Activated CD4-positive, alpha-beta T cell treated with anti-CD3 and anti-CD28 coated beads, Interleukin-2, Interleukin-6, amounts not matched to agents 100 ng/mL and 50 ng/mL, durations not matched to agents 16 hours and 8 hours (primary cell): ENCODE measurements around the gene TAF6.
A peak's percentile ranks its signal among the peaks of the same experiment; 100 is the strongest.

Experiments
- DNase-seq: peaks from one replicate; pipeline ENCODE4 v3.0.0-alpha.2; 2020

Gene TAF6

DNA sequence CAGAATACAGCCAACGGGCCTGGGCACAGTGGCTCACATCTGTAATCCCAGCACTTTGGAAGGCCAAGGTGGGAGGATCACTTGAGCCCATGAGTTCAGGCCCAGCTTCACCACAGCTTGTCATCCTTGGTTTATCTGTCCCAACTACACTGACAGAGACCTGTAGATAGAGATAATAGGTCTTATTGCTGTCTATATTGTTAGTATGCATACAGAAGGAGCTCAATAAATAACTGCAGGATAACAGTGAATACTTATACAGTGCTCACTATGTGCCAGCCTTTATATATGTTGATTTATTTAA is 1.5 kb upstream of the TAF6 start:
- no peak for DNase-seq

DNA sequence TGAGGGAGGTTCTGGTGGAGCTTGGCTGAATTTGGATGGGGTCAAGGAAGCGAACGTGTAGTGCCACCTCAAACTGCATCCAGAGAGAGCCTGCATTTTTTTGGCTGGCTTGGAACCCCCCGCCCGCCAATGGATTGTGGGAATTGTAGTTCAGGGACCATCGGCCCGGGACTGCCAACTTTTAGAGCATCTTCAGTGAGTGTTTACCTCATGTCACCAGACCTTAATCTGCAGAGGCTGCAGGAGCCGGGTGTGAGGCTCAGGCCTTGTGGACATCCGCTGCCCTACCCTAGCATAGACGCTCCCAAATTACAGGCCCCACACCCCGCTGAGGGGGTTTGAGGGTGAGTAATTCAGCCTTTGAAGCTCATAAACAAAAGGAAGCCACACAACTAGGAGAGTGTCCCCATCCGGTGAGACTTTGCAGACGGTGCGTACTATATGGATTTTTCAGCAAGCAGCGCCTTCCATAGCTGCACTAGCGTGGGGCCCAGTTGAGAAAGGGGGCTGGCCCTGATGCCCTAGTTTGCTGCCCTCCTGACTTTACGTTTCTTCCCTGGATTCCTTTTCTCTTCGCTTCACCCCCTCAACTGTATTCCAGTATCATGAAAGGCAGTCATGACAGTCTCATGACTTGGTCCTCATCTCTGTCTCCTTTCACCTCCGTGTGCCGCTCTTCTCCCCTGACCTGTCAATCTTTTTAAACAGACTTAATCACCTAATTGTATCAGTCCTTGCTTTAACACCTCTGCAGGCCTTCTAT is 993 bp upstream of the TAF6 start:
- DNase-seq = peak; percentile 78

DNA sequence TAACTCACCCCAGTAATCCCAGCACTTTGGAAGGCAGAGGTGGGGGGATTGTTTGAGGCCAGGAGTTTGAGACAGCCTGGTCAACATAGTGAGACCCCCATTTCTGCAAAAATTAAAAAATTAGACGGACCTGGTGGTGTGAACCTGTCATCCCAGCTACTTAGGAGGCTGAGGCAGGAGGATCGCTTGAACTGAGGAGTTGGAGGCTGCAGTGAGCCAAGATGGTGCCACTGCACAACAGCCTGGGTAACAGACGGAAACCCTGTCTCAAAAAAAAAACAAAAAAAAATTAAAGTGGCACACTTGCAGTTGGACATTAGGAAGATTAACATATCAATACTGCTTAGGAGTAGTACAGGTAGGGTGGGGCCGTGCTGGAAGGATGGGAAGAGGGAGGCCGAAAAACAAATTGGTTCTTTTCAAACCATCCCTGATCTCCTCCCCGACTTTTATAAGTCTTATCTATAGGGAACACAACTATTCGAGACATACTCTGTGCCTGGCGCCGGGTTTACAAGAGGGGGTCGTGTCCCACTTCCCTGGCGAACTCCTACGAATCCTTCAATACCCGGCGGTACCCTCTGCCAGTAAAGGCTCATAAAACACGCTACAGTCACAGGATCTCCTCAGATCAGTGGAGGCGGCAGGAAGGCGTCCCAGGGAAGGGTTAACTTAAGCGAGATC is 628 bp downstream of the TAF6 start:
- no peak for DNase-seq

DNA sequence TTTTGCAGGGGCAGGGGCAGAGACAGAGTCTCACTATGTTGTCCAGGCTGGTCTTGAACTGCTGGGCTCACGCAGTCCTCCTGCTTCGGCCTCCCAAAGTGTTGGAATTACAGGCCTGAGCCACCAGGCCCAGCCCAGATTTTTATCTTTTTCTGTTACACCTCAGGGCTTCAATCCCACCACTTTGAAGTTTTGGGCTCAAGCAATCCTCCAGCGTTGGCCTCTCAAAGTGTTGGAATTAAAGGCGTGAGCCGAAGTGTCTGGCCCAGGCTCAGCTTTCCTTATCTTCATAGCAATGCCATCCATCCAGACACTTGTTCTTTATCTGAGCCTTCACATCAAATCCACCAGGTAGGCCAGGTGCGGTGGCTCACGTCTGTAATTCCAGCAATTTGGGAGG is 4.1 kb downstream of the TAF6 start:
- no peak for DNase-seq

DNA sequence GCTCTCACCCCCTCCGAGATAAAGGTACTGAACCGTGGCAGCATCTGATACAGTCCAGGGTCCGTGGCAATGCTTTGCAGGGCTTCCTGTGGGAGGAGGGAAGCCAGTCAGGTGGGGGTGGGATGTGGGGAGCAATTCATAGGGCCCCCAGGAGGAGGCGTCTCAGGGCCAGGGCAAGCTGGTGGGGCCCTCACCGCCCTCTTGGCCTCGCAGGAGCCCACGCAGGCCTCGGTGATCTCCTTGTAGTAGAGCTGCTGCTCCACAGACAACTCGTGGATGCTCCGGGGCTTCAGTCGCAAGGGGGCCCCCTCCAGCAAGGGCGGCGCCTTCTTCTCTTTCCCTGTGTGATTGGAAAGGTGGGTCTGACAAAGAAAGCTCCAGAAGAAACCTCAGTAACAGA is 7.2 kb downstream of the TAF6 start:
- DNase-seq = no peak

DNA sequence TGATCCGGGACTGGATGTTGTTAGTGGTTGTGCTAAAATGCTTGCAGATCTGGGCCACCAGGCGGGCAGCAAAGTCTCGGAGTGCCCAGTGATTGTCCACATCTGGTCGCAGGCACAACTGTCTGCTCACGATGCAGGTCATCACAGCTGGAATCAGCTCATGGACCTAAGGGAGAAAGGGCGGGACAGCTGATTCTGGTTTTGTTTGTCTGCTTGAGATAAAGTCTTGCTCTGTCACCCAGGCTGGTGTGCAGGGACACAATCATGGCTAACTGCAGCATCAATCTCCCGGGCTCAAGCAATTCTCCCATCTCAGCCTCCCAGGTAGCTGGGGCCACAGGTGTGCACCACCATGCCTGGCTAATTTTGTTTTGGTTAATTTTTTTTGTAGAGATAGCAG is 8.0 kb downstream of the TAF6 start:
- no peak for DNase-seq

DNA sequence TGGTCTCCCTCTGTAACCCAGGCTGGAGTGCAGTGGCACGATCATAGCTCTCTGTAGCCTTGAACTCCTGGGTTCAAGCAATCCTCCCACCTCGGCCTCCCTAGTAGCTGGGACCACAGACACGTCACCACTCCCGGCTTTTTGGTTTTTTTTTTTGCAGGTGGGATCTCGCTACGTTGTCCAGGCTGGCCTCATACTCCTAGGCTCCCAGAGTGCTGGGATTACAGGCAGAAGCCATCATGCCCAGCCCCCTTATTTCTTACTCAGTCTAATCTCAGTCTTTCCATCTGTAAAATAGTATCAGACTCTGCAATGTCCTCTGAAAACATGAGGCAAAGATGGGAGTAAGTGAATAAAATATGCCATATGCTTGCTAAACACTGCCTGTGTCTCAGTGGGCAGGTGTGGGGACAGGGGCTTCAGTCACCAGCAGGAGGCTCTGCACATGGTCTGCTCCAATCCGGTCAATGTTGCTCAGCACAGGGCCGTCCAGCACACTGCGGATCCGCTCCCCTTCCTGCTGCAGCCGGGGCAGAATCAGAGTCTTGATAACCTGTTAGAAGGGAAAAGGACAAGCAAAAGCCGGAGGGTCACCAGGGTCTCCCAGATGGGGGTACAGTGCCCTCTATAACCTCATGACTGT is 9.5 kb downstream of the TAF6 start:
- no peak for DNase-seq

DNA sequence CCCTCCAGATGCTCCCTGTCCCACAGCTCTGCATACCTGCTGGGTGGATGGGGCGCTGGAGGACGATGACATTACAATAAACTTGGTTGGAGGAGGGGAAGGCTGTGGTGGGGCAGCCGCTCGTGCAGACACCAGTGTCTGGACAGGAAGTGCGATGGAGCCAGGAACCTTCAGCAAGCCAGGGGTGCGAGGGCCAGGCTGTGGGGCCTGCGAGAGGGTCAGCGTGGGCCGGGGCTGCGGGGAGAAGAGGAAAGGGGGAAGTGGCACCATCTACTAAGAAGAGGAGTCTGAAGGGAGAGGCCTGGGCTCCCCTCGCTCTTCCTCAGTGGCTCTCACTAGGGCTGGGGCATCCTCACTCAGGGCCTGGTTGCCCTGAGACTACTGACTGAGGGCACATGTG is 11.3 kb downstream of the TAF6 start:
- DNase-seq = no peak

DNA sequence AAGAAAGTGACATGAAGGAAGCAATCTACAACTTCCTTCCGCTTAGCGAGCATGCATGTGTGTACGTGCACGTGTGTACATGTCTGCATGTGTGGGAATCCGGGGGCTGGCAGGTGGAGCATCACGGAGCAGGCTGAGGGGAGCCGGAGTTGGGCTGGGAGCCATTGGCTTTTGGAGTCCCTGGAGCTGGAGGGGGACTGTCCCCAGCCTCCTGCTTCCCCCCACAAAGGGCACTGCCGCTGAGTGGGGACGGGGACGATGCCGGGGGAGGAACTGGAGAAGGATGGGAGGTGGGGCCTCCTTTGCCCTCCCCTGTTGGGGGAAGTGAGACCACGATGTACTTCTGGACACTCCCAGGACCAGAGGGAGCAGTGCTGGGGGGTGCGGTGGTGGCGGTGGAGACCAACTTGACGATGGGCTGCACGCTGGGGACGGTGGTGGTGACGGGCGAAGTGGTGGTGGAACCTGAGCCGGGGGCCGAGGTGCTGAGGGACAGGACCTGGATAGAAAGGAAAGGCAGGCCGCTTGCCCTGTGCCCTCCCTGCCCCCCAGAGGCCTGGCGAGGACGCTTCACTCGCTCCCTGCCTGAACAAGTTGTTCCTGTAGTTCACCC is 11.9 kb downstream of the TAF6 start:
- DNase-seq = no peak

DNA sequence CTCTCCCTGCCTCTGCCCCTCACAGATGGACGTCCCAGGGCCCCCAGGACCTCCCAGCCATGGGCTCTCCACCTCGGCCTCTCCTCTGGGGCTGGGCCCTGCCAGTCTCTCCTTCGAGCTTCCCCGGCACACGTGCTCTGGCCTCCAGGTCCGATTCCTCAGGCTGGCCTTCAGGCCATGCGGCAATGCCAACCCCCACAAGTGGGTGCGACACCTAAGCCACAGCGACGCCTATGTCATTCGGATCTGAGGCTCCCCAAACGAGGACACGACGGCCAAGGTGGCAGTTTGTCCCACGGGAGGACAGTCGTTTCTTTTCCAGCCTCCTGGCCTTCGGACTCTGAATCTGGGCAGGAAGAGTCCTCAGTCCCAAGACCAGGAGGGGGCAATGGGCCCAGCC is 12.5 kb downstream of the TAF6 start:
- no peak for DNase-seq

DNA sequence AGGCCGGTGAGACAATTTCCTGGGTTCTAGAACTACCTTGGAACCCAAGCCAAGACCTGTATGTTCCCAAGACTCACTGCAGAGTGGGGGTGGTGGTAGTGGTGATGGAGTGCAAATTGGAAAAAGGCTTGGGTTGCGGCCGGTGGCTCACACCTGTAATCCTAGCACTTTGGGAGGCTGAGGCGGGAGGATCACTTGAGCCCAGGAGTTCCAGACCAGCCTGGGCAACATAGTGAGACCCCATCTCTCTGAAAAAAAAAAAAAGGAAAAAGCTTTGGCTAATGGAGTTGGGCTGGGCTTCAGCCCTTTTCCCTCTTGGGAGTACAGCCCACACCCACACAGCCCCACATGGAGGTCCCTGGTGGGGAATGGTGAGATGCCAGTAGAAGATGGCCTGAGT is 13.6 kb downstream of the TAF6 start:
- DNase-seq = no peak

DNA sequence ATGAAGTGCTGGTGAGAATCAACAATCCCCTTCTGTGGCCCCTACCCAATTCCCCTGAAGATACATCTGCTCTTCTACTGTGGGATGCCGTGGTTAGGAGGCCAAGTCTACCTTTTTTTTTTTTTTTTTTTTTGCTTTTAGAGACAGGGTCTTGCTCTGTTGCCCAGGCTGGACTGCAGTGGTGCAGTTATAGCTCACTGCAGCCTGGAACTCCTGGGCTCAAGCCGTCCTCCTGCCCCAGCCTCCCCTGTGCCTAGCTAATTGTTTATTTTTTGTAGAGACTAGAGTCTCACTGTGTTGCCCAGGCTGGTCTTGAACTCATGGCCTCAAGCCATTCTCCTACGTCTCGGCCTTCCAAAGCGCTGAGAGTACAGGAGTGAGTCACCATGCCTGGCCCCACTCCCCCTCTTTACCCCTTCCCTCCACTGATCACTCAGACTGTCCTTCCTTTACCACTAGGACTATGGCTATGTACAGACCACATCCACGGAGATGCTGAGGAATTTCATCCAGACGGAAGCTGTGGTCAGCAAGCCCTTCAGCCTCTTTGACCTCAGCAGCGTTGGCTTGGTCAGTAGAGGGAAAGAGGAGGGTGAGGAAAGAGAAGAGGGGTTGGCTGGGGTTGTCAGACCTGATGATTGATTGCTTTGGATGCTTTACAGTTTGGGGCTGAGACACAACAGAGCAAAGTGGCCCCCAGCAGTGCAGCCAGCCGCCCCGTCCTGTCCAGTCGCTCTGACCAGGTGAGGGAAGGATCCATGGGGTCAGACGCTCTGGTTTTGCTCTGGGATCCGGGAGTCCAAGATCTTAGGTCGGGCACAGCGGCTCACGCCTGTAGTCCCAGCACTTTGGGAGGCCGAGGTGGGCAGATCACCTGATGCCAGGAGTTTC is 16.0 kb downstream of the TAF6 start:
- no peak for DNase-seq

DNA sequence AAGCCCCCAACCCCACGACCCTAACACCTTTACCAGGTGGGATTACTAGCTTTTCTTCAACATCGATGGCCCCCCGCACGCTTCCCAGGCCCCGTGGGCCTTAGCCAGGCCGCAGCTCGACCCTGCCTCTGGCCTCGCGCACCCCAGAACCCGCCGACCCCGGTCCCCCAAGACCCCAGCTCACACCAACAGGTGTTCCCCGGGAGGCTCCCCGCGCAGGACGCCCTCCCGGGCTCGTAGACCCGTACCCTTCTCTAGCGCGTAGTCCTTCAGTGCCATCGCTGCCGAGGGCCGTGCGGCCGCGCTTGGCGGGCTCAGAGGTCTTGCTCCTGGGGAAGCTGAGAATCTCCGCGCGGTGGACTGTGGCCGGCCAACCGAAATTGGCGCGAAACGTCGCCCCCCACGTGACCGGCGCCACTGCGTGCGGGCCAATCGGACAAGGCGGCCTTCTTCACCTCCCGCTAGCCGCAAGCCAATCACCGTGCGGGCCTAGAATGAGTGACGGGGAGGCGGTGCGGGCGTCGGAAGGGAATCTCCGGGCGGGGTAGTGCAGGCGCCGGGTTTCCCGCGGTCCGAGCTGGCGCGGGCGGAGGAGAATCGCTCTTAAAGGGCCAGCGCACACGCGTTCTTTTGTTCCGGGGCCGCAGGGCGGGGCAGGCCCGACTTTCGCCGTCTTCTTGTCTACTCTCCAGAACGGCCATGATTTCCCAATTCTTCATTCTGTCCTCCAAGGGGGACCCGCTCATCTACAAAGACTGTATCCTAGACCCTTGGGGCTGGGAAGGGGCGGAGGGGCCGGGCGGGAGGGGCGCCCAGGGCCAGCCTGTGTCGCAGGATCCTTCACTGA is 17.9 kb downstream of the TAF6 start, which contains the start of the genes AP4M1 and MCM7:
Gene AP4M1, plus strand, starts transcription at position 628 of the 847 bp plus-strand sequence. Its CDS starts 72 bp downstream, at position 700.
Gene MCM7, minus strand, starts transcription at position 382 of the 847 bp plus-strand sequence. Its CDS starts 103 bp downstream, at position 279.
- DNase-seq = peak; percentile 99

DNA sequence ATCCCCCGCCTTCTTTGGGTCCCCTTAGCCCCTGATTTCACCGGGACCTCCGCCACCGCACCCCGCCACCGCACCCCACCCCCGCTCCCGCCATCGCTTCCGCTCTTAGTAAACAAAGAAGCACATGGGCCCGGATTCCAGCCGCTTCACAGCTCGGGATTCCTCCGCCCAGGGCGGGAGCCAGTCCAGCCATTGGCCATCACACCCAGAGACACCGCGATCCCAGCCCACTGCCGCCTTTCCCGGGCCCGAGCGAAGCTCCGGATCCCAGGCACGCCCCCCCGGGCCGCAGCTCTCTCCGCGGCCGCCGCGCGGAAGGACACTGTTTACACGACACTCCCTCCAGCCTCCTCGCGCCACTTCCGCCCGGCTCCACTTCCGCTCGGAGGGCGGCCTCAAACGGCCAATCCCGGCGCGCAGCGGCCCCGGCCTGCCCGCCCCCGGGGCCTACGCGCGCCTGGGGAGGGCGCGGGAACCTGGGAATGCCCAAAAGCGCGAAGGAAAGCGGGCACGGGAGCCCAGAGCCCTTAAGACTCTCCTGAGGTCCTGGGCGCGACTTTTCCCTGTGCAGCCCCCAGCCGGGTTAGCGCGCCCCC is 18.6 kb downstream of the TAF6 start:
- peak; percentile 92 for DNase-seq

DNA sequence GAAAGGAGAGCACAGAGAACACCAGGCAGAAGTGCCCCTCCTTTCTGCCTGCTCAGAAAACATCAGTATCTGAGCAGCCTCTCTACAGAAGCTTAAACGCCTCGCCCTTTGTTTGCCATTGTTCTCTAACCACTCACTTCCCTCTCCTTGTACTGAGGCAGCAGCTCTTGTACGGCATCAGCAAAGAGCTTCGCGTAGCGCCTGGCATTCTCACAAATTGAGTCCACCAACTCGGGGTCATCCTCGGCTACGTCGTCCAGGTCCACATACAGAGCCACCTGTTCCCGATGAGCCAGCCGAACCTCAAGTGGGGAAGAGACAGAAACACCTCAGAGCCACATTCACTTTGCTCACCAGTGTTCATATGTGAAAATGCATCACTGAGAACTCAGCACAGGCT is 19.7 kb downstream of the TAF6 start:
- no peak for DNase-seq

DNA sequence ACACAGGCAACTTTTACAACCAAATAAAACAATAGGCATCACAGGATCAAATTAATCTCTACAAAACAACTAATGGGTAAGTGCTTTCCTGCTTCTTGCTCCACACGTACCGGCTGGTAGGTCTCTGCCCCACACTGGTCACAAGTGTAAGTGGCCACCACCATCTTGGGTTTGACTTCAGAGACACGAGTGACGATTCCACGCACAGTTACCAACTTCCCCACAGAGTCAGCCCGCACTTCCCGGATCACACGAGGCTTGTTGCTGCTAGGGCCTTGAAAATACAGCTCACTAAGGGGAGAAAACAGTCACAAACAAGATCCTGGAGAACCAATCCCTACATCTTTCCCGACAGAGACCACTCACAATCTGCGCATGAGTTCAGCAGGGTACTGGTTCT is 20.2 kb downstream of the TAF6 start:
- no peak for DNase-seq

DNA sequence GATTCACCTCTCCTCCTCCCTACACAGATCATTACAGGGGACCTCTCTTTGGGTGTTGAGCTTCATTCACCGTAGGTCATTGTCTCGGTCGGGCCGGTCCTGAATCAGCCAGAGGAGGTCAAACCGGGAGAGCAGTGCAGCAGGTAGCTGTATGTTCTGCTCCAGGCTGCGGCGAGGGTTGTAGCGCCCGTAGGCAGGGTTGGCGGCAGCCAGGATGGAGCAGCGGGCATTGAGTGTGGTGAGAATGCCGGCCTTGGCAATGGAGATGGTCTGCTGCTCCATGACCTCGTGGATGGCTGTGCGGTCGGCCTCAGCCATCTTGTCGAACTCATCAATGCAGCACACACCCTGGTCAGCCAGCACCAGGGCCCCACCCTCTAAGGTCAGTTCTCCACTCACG is 23.5 kb downstream of the TAF6 start:
- no peak for DNase-seq

DNA sequence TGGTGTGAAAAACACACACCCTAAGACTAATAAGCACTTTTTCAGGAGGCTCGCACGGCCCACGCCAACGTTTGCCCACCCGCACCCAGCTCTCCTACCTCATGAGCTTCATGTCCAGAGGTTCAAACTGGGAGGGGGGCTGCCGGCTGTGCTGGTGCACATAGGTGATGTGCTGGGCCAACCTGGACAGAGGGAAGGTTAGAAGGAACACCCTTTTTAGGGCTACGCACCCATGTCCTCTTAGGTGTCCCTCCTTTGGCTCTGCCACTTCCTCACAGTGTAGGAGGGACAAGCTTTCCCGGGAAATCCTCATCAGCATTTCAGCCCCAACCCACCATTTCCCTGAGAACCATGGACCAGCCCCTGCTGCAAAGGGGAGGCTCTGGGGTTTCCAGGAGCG is 23.9 kb downstream of the TAF6 start:
- DNase-seq = no peak

DNA sequence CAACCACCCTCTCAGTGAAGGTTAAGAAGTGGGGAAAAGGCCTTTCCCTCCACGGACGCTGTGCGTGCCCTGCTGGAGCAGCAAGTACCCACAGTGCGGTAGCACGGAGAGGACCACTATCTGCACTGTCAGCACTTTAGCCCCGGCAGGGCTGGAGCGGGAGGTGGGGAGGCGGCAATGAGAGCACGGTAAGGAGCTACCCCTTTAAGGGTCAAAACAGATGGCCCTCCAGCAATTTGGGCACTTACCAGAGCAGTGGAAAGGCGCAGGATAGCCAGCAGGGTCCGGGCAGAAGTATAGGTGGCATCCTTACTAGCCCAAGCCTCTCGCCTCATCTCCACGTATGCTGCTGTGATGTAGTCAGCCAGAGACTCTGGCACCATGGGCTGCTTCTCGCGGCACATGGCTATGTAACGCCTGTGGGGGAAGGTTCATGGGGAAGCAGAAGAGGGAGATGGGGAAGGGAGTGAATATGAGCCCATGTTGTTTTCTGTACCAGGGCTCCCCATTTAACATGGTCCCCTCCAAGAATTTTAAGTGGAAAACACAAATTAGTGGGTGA is 25.2 kb downstream of the TAF6 start:
- no peak for DNase-seq

DNA sequence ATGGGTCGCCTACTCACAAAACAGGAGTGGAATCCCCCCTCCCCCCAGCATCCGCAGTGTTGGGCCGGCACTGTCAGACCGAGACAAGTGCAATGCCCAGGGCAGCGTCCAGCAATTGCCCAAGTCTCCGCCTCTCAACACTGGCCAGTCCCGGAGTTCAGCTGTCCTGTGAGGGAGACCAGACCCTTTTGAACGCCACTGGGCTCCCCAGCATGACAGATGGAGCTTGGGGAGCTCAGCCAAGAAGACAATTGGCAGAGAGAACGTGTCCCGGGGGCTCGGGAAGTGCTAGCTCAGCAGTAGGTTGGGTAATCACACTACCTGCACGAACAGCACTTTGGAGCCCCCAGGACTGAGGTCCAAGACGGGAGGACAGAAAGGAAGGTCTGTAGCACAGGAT is 25.7 kb downstream of the TAF6 start:
- DNase-seq = no peak

DNA sequence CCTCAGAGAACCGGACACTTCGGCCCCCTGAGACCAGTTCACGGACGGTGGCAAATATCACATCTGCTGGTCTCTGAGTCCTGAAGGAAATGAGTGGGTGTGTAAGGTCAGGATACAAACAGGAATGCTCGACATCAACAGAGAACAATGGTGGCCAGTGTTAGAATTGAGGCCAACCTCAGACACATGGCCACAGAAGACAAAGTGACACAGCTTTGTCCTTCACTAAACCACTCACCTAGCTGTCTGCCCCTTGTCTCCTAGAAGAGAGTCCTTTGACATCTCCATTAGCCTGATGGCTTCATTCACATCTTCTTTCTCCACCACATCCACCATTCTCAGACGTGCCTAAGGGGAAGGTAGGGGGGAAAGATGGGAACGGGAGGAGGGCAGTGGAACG is 26.1 kb downstream of the TAF6 start:
- no peak for DNase-seq
